ENCODE data around the gene DHRS7B. TPM values are rescaled to one million over a fixed set of nuclear protein-coding genes. Genes with fewer than 3 reads are reported as not detected.
A peak's percentile ranks its signal among the peaks of the same experiment; 100 is the strongest.

DHRS7B gene
- total RNA-seq, 1 experiment from 2014 or later = 29.5 TPM

DNA sequence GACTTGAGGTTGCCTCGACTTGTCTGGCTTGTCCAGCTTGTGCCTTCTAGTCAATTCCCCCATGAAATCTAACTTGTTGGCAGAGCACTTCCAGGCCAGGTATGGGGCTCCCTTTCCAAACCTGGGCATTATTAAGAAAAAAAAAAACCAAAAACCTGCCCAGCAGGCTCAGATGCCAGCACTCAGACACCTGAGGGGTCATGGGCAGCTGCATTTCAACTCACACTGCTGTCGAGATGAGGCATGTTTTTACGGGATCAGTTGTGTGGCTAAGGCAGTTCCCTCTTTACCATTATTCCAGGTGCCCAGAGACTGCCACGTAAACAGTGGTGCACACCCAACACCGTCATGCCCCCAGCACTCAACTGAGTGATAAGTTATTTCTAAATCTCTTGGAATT is 69.4 kb downstream of the DHRS7B start:
- Histone ChIP-seq H3K4me1 (ENCODE audit: insufficient read depth, low read length) (peaks cover 6% of the 10 kb centered on the region; the same call in 1 of the 2 replicates), H3F3A (ENCODE audit: low read length, unreplicated experiment) (no peaks in the 10 kb centered on the region), H3K9me2 (replicated peaks; ENCODE audit: low read length) (no peaks in the 10 kb centered on the region), H3K4me3 (ENCODE audit: low read length) (no peak overlapping the region), H3K27ac (ENCODE audit: low read length) (no peak overlapping the region), H3K27me3 (ENCODE audit: low read length) (no peaks in the 10 kb centered on the region), H3K9ac (ENCODE audit: low read length) (no peak overlapping the region), H4K20me1 (ENCODE audit: low read length) (peaks cover 35% of the 10 kb centered on the region), H3K79me2 (ENCODE audit: low read length) (peaks cover 40% of the 10 kb centered on the region), H3K36me3 (ENCODE audit: low read depth, low read length) (peaks cover 26% of the 10 kb centered on the region), H3K9me3 (ENCODE audit: low read length) (no peaks in the 10 kb centered on the region), H3K4me2 (ENCODE audit: low read length) (no peak overlapping the region), H2AFZ (ENCODE audit: low read length) (no peak overlapping the region)
- ATAC-seq (no peak), DNase-seq (peak; percentile 10)
- intact Hi-C loops (cut with micrococcal nuclease) = no loop called here
- BruUV-seq (replicated peaks) = no TSS peak
- TF ChIP-seq EZH2phosphoT487 (IDR thresholded peaks at IDR 0.05; ENCODE audit: borderline replicate concordance, low read length) (no peak), EZH2 (IDR thresholded peaks at IDR 0.05; ENCODE audit: low read length, unreplicated experiment) (no peak)
- TF ChIP-seq, protein P1, sequence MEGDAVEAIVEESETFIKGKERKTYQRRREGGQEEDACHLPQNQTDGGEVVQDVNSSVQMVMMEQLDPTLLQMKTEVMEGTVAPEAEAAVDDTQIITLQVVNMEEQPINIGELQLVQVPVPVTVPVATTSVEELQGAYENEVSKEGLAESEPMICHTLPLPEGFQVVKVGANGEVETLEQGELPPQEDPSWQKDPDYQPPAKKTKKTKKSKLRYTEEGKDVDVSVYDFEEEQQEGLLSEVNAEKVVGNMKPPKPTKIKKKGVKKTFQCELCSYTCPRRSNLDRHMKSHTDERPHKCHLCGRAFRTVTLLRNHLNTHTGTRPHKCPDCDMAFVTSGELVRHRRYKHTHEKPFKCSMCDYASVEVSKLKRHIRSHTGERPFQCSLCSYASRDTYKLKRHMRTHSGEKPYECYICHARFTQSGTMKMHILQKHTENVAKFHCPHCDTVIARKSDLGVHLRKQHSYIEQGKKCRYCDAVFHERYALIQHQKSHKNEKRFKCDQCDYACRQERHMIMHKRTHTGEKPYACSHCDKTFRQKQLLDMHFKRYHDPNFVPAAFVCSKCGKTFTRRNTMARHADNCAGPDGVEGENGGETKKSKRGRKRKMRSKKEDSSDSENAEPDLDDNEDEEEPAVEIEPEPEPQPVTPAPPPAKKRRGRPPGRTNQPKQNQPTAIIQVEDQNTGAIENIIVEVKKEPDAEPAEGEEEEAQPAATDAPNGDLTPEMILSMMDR (conservative IDR thresholded peaks at IDR 0.05; ENCODE audit: low read depth, low read length) = no peak
- ChIA-PET POLR2A (ENCODE audit: unreplicated experiment) (no interaction called here), CTCF (no interaction called here)

DNA sequence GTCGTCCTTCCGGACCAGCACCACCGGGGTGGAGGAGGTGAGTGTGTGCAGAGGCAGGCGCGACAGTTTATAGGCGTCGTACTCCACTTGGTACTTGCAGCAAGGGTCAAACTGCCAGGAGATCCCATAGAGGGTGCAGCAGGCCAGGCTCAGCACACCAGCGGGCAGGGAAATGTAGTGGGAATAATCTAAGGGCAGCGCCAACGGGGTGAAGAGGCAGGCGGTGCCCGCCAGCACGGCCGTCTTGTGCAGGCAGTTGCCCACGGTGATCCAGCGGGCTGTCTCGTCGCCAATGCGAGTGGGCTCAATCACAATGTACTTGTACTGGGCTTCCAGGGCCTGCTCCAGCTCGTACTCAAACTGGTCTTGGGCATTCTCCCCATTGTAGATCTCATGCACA is 71.6 kb downstream of the DHRS7B start:
- H3K4me1 ChIP-seq (ENCODE audit: insufficient read depth, low read length) = peaks cover 6% of the 10 kb centered on the region; the same call in 1 of the 2 replicates
- H3K9me2 ChIP-seq (replicated peaks; ENCODE audit: low read length) = no peaks in the 10 kb centered on the region
- no peaks in the 10 kb centered on the region for H3K27me3 ChIP-seq (ENCODE audit: low read length)
- no peak overlapping the region for H3K9ac ChIP-seq (ENCODE audit: low read length)
- H3K4me2 ChIP-seq (ENCODE audit: low read length) = no peak overlapping the region
- H3K36me3 ChIP-seq (ENCODE audit: low read depth, low read length) = peaks cover 26% of the 10 kb centered on the region
- no peak overlapping the region for H3K4me3 ChIP-seq (ENCODE audit: low read length)
- intact Hi-C loops (cut with micrococcal nuclease) = no loop called here
- DNase-seq = no peak
- H2AFZ ChIP-seq (ENCODE audit: low read length) = no peak overlapping the region
- H3K79me2 ChIP-seq (ENCODE audit: low read length) = peaks cover 63% of the 10 kb centered on the region
- no peak for ATAC-seq
- H3F3A ChIP-seq (ENCODE audit: low read length, unreplicated experiment) = no peaks in the 10 kb centered on the region
- CTCF ChIA-PET = no interaction called here
- POLR2A ChIA-PET (ENCODE audit: unreplicated experiment) = no interaction called here
- TF ChIP-seq, protein P1 (conservative IDR thresholded peaks at IDR 0.05; ENCODE audit: low read depth, low read length) = no peak
- TF ChIP-seq EZH2phosphoT487 (IDR thresholded peaks at IDR 0.05; ENCODE audit: borderline replicate concordance, low read length) (no peak), EZH2 (IDR thresholded peaks at IDR 0.05; ENCODE audit: low read length, unreplicated experiment) (no peak)
- H3K9me3 ChIP-seq (ENCODE audit: low read length) = no peaks in the 10 kb centered on the region
- H3K27ac ChIP-seq (ENCODE audit: low read length) = no peak overlapping the region
- no TSS peak for BruUV-seq (replicated peaks)
- H4K20me1 ChIP-seq (ENCODE audit: low read length) = peaks cover 51% of the 10 kb centered on the region

DNA sequence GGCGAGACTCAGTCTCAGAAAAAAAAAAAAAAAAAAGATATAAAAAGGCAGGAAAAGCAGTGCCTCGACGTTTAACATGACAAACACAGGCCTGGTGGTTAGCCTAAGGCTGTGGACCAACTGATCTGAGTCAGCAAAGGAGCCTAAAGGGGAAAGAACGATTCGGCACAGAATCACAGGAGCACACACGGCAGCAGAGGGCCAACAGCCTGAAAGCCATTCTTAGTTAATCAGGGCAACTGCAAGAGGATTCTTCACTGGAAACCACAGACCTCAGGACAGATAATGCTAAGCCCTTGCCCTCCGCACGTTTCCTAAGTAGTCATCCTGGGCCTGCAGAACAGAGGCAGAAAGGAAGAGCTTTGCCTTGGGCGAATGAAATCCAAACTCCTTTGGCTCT is 72.5 kb downstream of the DHRS7B start:
- CTCF ChIA-PET = no interaction called here
- ATAC-seq = no peak

More for the DNA sequence above, 72.5 kb downstream of the DHRS7B start:
- POLR2A ChIA-PET (ENCODE audit: unreplicated experiment) = no interaction called here
- Histone ChIP-seq H3K79me2 (ENCODE audit: low read length) (peaks cover 72% of the 10 kb centered on the region), H3K9me3 (ENCODE audit: low read length) (no peaks in the 10 kb centered on the region), H2AFZ (ENCODE audit: low read length) (no peak overlapping the region), H3K4me1 (ENCODE audit: insufficient read depth, low read length) (peaks cover 6% of the 10 kb centered on the region; the same call in 1 of the 2 replicates), H3K27me3 (ENCODE audit: low read length) (no peaks in the 10 kb centered on the region), H3K27ac (ENCODE audit: low read length) (no peak overlapping the region), H3K4me3 (ENCODE audit: low read length) (no peak overlapping the region), H3K9me2 (replicated peaks; ENCODE audit: low read length) (no peaks in the 10 kb centered on the region), H4K20me1 (ENCODE audit: low read length) (peaks cover 51% of the 10 kb centered on the region), H3K4me2 (ENCODE audit: low read length) (peak overlapping the region; percentile 21; the same call in 1 of the 2 replicates), H3K9ac (ENCODE audit: low read length) (no peak overlapping the region), H3K36me3 (ENCODE audit: low read depth, low read length) (peaks cover 26% of the 10 kb centered on the region), H3F3A (ENCODE audit: low read length, unreplicated experiment) (no peaks in the 10 kb centered on the region)
- intact Hi-C loops (cut with micrococcal nuclease) = no loop called here
- DNase-seq = peak; percentile 60
- TF ChIP-seq EZH2 (IDR thresholded peaks at IDR 0.05; ENCODE audit: low read length, unreplicated experiment) (no peak), EZH2phosphoT487 (IDR thresholded peaks at IDR 0.05; ENCODE audit: borderline replicate concordance, low read length) (no peak)
- TF ChIP-seq, protein P1 (conservative IDR thresholded peaks at IDR 0.05; ENCODE audit: low read depth, low read length) = no peak
- BruUV-seq (replicated peaks) = no TSS peak

Data from PC-3 (cell line).